ENCODE results near the gene C19orf73.
"Not testable (repeated sequence)": the region's sequence is repeated elsewhere in the genome, so short reads cannot be mapped to it uniquely, and the experiment has no call there.

- not testable (repeated sequence) for TF ChIP-seq EZH2 (IDR thresholded peaks at IDR 0.05; ENCODE audit: insufficient read depth, poor library complexity, severe bottlenecking); EZH2phosphoT487 (IDR thresholded peaks at IDR 0.05; ENCODE audit: insufficient read depth, low read depth)
Observed at GRCh38 chr19:49123285-49123684, 4.3 kb upstream of the C19orf73 start.
